GM18951 (cell line): ENCODE results near the gene VSTM4.

Experiments used
- POLR2A ChIP-seq: IDR thresholded peaks from 4 replicates; pipeline ENCODE4 v1.6.1; 2011; ENCODE audit warnings: mild to moderate bottlenecking; ENCODE audit not compliant: insufficient read length, insufficient read depth; ENCODE audit errors: extremely low read depth
- in situ Hi-C: fragments of 300-500 bp; cut with MboI; formaldehyde crosslinking; loops from one replicate; pipeline ENCODE4 v1.12.0; 2022; ENCODE audit warnings: low sequenced_read_pairs, mixed read lengths, inconsistent platforms; ENCODE audit not compliant: unreplicated experiment

VSTM4 gene

GRCh38 chr10:49152037-49152436 is 36.7 kb upstream of the VSTM4 start:
- no peak for TF ChIP-seq POLR2A
- in situ Hi-C loops = no loop called here

- in situ Hi-C loops = no loop called here
- no peak for TF ChIP-seq POLR2A
Measured at GRCh38 chr10:49151481-49151880, 36.2 kb upstream of the VSTM4 start.

GRCh38 chr10:49151025-49151445 is 35.7 kb upstream of the VSTM4 start:
- TF ChIP-seq POLR2A = no peak
- in situ Hi-C loops = no loop called here

- TF ChIP-seq POLR2A = no peak
- in situ Hi-C loops = no loop called here
Measured at GRCh38 chr10:49150426-49150825, 35.1 kb upstream of the VSTM4 start.

- no peak for TF ChIP-seq POLR2A
- in situ Hi-C loops = no loop called here
Measured at GRCh38 chr10:49149881-49150280, 34.6 kb upstream of the VSTM4 start.

- in situ Hi-C loops = no loop called here
- no peak for TF ChIP-seq POLR2A
Measured at GRCh38 chr10:49144058-49144720, 28.9 kb upstream of the VSTM4 start.

- no peak for TF ChIP-seq POLR2A
- in situ Hi-C loops = no loop called here
Measured at GRCh38 chr10:49143249-49143648, 27.9 kb upstream of the VSTM4 start.

GRCh38 chr10:49141541-49142332 is 26.4 kb upstream of the VSTM4 start:
- no peak for TF ChIP-seq POLR2A
- in situ Hi-C loops = no loop called here

GRCh38 chr10:49140304-49141177 is 25.2 kb upstream of the VSTM4 start:
- in situ Hi-C loops = no loop called here
- no peak for TF ChIP-seq POLR2A

GRCh38 chr10:49139846-49140195 is 24.5 kb upstream of the VSTM4 start:
- TF ChIP-seq POLR2A = no peak
- in situ Hi-C loops = no loop called here

GRCh38 chr10:49139028-49139845 is 23.9 kb upstream of the VSTM4 start:
- in situ Hi-C loops = no loop called here
- no peak for TF ChIP-seq POLR2A

- in situ Hi-C loops = no loop called here
- TF ChIP-seq POLR2A = no peak
Measured at GRCh38 chr10:49138361-49138891, 23.1 kb upstream of the VSTM4 start.

- TF ChIP-seq POLR2A = no peak
- in situ Hi-C loops = no loop called here
Measured at GRCh38 chr10:49136525-49136924, 21.2 kb upstream of the VSTM4 start.
